Measurements from ENCODE around the gene KIAA0232.

DNA sequence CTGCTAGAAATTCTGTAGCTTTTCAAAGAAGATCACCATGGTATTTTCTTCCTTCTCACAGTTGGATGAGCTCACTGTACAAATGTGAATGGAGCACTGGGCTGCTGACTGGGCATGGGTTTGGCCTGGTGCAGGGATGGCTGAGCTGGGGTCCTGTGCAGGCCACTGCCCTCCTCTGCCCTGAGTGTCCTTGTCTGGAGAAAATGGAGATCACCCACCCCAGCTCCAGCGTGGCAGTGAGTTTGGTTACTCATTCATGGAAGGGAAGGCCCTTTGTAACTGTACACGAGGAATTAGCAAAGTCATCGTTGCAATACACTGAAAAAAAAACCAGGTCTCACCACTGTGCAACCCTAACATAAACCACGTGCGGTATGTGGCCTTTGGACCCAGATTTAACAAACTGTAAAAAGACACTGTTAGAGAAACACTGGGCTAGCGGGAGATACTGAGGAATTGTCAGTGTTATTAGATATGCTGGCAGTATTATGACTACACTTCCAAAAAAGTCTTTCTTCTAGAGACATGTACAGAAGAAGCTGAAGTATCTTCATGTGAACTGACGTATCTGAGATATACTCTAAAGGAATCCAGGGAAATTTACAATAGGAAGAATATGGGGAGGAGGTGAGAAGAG lies 111.0 kb downstream of the KIAA0232 start:
- TF ChIP-seq POLR2A (IDR thresholded peaks at IDR 0.05; ENCODE audit: low read length), result no peak
- TF ChIP-seq GATA1 (IDR thresholded peaks at IDR 0.05; ENCODE audit: low read depth, low read length), result no peak
